ENCODE results near the gene AP2S1. TPM values are rescaled to one million over a fixed set of nuclear protein-coding genes. Genes with fewer than 3 reads are reported as not detected.
A peak's percentile ranks its signal among the peaks of the same experiment; 100 is the strongest.
"Not testable (repeated sequence)": the region's sequence is repeated elsewhere in the genome, so short reads cannot be mapped to it uniquely, and the experiment has no call there.

The AP2S1 gene
- total RNA-seq, 6 experiments from 2014 or later, result 416 to 479 (median 463) TPM

DNA sequence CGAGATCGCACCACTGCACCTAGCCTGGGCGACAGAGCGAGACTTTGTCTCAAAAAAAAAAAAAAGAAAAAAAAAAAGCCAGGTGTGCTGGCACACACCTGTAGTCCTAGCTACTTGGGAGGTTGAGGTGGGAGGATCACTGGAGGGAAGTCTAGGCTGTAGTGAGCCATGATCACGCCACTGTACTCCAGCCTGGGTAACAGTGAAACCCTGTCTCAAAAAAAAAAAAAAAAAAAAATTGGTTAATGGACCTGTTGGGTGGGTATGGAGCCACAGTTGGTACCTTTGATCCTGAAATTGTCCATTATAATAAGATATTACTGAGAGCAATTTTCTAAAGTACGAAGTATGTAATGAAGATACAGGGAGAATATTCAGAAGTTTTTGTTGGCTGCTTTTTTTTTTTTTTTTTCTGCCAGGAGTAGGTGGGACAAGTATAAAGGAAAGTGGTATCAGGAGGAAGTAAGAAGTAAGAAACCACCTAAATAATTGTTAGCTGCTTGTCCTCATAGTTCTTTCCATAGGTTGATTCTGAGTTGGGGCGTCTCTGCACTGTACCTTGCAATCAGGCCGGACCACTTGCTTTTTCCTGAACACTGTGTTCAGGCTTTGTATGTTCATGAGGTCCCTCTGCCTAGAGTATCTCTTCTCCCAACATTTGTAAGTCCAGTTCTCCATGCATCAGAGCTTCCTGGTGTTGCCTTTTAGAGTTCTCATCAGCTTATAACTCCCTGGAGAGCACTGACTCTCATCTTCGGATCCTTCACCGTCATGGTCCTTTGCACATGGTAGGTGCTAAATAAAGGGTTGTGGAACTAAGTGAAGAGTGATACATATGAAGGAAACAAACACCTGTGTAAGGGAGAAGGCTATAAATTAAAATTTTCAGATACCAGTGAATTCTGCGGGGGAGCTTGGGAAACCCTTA lies 41.9 kb upstream of the AP2S1 start:
- no peak overlapping the region for H3K27ac Mint-ChIP-seq
- H3K4me3 Mint-ChIP-seq, result no peak overlapping the region
- H3K4me1 Mint-ChIP-seq (ENCODE audit: low read depth), result peaks cover 54% of the 10 kb centered on the region
- H3K36me3 Mint-ChIP-seq (ENCODE audit: low read depth), result peaks cover 2% of the 10 kb centered on the region; the same call in 1 of the 2 replicates
- H3K9me3 Mint-ChIP-seq, result no peaks in the 10 kb centered on the region
- no peak for DNase-seq
- H3K27me3 Mint-ChIP-seq (ENCODE audit: insufficient read depth), result no peaks in the 10 kb centered on the region
- TF ChIP-seq, protein P1, sequence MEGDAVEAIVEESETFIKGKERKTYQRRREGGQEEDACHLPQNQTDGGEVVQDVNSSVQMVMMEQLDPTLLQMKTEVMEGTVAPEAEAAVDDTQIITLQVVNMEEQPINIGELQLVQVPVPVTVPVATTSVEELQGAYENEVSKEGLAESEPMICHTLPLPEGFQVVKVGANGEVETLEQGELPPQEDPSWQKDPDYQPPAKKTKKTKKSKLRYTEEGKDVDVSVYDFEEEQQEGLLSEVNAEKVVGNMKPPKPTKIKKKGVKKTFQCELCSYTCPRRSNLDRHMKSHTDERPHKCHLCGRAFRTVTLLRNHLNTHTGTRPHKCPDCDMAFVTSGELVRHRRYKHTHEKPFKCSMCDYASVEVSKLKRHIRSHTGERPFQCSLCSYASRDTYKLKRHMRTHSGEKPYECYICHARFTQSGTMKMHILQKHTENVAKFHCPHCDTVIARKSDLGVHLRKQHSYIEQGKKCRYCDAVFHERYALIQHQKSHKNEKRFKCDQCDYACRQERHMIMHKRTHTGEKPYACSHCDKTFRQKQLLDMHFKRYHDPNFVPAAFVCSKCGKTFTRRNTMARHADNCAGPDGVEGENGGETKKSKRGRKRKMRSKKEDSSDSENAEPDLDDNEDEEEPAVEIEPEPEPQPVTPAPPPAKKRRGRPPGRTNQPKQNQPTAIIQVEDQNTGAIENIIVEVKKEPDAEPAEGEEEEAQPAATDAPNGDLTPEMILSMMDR (IDR thresholded peaks at IDR 0.05), result no peak

DNA sequence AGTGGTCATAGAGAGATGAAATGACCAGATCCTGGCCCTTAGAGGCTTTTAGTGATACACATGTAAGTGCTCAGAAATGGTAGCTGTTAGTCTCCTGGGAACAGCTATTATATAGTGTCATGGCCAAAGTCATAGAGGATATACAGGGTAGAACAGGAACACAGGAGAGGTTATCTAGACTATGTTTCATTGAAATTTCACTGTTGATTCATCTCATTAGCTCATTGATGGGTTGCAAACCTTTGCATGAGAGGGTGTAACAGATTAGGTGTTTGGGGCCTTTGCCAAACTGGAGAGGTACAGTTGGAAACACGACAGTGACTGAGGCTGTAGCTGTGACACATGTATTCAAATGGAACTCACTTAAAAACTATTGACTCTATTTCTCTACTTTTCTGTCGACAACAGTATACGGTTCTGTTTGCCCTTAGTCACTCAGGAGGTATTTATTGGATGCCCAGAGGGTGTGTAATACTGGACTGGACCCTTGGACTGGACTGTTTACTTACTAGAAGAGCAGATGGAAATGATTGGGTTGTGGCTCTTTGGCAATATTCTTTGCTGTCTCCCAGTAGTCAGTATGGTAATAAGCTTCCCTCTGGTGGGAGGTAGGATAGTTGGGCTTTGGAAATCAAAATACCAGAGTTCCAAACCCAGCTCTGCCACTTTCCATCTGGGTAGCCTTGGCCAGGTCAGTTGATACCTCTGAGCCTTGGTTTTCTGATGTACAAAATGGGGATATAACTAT lies 40.0 kb upstream of the AP2S1 start:
- H3K9me3 Mint-ChIP-seq, result no peaks in the 10 kb centered on the region
- H3K4me1 Mint-ChIP-seq (ENCODE audit: low read depth), result peaks cover 69% of the 10 kb centered on the region
- TF ChIP-seq, protein P1 (IDR thresholded peaks at IDR 0.05), result peak; percentile 42
- H3K4me3 Mint-ChIP-seq, result peak overlapping the region; percentile 53
- H3K27me3 Mint-ChIP-seq (ENCODE audit: insufficient read depth), result no peaks in the 10 kb centered on the region
- H3K27ac Mint-ChIP-seq, result peak overlapping the region; percentile 85
- peaks cover 4% of the 10 kb centered on the region; the same call in 1 of the 2 replicates for H3K36me3 Mint-ChIP-seq (ENCODE audit: low read depth)
- DNase-seq, result peak; percentile 94

DNA sequence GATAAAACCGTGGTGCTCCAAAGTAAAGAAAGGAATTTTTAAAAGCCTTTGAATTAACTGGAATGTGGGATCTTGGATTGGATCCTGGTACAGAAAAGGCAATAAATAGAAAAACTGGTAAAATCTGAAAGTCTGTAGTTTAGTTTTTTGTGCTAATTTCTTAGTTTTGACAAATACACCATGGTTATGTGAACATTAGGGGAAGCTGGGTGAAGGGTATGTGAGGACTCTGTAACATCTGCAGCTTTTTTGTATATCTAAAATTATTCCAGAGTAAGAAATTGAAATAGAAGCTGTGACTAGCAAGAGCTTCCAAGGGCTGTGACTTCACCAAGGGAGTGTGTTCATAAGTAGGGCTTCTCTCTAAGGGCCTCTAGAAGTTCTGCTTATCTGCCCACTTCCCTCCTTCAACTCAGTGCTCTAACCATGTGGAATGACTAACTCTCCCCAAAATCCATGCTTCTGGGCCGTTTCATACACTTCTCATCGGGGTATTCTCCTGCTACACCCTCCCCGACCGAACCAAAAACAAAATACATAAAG lies 36.7 kb upstream of the AP2S1 start:
- TF ChIP-seq, protein P1 (IDR thresholded peaks at IDR 0.05), result no peak
- no peaks in the 10 kb centered on the region for H3K9me3 Mint-ChIP-seq
- H3K36me3 Mint-ChIP-seq (ENCODE audit: low read depth), result peaks cover 4% of the 10 kb centered on the region; the same call in 1 of the 2 replicates
- DNase-seq, result no peak
- H3K4me1 Mint-ChIP-seq (ENCODE audit: low read depth), result peaks cover 61% of the 10 kb centered on the region
- H3K27ac Mint-ChIP-seq, result peak overlapping the region; percentile 81
- peak overlapping the region; percentile 40; the same call in 1 of the 2 replicates for H3K4me3 Mint-ChIP-seq
- H3K27me3 Mint-ChIP-seq (ENCODE audit: insufficient read depth), result no peaks in the 10 kb centered on the region

DNA sequence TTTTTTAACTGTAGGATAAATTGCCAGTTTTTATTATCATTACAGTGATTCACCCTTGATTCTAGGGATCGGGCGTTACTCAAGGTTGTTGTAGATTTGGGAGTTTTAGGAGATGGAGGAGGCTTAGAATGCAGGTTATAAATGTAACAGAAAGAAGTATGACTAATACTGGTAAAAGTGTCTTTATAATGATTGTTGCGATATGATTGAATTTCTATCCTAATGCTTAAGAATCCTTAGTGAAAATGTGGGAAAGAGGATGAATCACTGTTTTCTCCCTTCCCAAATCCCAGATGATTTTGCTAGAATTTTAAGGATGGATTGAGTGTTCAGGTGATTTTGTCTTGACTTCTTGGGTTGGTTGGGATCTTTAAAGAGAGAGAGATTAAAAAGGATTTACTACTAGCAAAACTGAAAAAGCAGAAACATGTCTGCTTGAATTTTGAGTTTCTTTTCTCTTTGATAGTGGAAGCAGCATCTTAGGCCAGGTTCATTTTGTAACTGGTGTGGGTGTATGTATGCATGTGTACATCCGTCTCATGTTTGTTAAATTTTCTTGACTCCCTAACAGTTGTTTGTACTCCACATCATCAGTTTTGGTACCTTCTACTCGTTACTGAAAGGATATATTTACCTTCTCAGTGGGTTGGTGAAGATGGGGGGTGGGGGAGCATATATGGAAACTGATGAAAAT lies 36.0 kb upstream of the AP2S1 start:
- Mint-ChIP-seq H3K4me3 (peak overlapping the region; percentile 40), H3K27ac (peak overlapping the region; percentile 81), H3K36me3 (ENCODE audit: low read depth) (peaks cover 4% of the 10 kb centered on the region; the same call in 1 of the 2 replicates), H3K9me3 (no peaks in the 10 kb centered on the region), H3K27me3 (ENCODE audit: insufficient read depth) (no peaks in the 10 kb centered on the region), H3K4me1 (ENCODE audit: low read depth) (peaks cover 67% of the 10 kb centered on the region)
- TF ChIP-seq, protein P1 (IDR thresholded peaks at IDR 0.05), result no peak
- DNase-seq, result peak; percentile 41

DNA sequence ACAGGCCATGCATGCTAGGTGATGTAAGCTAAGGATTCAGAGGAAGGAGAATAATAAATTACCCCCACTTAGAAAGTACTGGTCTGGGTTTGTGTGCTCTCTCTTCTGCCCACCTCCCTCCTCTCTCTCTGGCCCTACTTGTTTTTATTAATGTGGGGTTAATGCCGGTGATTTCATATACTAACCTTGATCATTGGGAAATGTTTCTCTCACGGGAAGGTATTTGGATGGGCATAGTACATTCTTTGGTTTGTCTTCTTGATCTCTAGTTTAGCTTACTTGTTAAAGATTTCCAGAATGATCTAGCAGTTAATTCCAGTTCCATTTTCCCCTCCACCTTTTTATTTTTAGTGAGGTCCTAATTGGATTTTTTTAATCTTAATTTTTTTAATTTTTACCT lies 34.8 kb upstream of the AP2S1 start:
- no peaks in the 10 kb centered on the region for H3K9me3 Mint-ChIP-seq
- no peaks in the 10 kb centered on the region for H3K27me3 Mint-ChIP-seq (ENCODE audit: insufficient read depth)
- H3K4me3 Mint-ChIP-seq, result no peak overlapping the region
- peaks cover 6% of the 10 kb centered on the region for H3K36me3 Mint-ChIP-seq (ENCODE audit: low read depth)
- DNase-seq, result no peak
- H3K27ac Mint-ChIP-seq, result no peak overlapping the region
- peaks cover 64% of the 10 kb centered on the region for H3K4me1 Mint-ChIP-seq (ENCODE audit: low read depth)
- TF ChIP-seq, protein P1 (IDR thresholded peaks at IDR 0.05), result no peak

DNA sequence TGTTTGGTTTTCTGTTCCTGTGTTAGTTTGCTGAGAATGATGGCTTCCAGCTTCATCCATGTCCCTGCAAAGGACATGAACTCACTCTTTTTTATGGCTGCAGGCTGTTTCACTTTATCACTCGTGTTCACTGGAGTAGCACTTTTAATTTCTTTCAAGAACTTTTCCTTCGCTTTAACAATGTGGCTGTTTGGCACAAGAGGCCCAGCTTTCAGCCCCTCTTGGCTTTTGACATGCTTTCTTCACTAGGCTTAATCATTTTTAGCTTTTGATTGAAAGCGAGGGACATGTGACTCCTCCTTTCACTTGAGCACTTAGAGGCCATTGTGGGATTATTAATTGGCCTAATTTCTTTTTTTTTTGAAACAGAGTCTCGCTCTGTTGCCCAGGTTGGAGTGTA lies 32.1 kb upstream of the AP2S1 start:
- not testable (repeated sequence) for H3K9me3 Mint-ChIP-seq; H3K27ac Mint-ChIP-seq; DNase-seq; H3K27me3 Mint-ChIP-seq (ENCODE audit: insufficient read depth); H3K4me3 Mint-ChIP-seq; H3K36me3 Mint-ChIP-seq (ENCODE audit: low read depth)
- H3K4me1 Mint-ChIP-seq (ENCODE audit: low read depth), result peaks cover 71% of the 10 kb centered on the region

Measured in HFFc6 (cell line).